ENCODE measurements around the gene TRHDE.

- TF ChIP-seq CTCF (IDR thresholded peaks at IDR 0.05; ENCODE audit: low read depth, low read length) (no peak), EZH2phosphoT487 (IDR thresholded peaks at IDR 0.05; ENCODE audit: low read depth) (no peak)
Measured at GRCh38 chr12:72380441-72380840, 108.3 kb downstream of the TRHDE start.
